ENCODE results near the gene SLC34A2.

Gene SLC34A2

GRCh38 chr4:25727711-25728493 is 72.3 kb downstream of the SLC34A2 start:
- DNase-seq = peak; percentile 34

Data from NCI-H146 (cell line).